GM21367 (cell line): ENCODE data around the gene CSF1R.

Experiments
- ATAC-seq: cut with Tn5 transposase; IDR thresholded peaks from one replicate; pipeline ENCODE4 v1.9.1; 2021; ENCODE audit not compliant: unreplicated experiment

CSF1R gene

GRCh38 chr5:150085950-150086715, at the start of gene CSF1R:
CSF1R (minus strand) TSS chr5:150086554; CDS start chr5:150086427, 127 bp downstream.
- no peak for ATAC-seq

DNA sequence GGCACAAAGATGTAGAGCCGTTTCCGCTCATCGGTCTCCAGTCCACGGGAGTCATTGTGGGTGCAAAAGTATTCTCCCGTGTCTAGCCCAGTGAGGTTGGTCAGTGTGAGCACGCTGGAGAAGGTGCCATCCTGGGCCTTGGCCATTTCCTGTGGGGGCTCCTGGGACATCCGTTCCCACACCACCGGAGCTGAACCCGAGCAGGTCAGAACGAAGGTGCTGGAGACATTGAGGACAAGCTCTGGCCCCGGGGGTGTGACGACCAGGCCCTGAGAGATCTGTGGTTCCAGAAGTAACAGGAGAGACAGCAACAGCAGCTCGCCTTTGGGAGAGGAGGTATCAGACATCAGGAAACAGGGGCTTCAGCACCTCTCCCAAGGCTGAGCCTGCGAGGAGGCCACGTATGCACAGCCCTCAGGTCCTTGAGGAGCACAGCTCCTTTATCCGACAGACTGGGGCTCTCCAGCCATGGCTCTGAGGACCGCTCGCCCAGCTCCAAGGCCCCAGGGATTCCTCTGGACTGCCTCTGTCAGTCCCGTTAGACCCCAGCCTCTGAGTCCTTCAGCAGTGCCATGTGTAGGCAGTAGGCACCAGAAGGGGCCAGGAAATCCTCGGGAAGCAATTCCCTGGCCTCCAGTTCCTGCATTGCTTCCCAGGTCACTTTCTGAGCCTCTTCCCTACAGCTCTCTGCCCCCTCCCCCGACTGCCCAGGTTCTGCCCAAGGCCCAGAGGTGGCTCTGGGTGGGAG, 49.4 kb upstream of the CSF1R start:
- ATAC-seq, result no peak

- ATAC-seq, result no peak
Observed at GRCh38 chr5:150134198-150134588, 47.8 kb upstream of the CSF1R start.

DNA sequence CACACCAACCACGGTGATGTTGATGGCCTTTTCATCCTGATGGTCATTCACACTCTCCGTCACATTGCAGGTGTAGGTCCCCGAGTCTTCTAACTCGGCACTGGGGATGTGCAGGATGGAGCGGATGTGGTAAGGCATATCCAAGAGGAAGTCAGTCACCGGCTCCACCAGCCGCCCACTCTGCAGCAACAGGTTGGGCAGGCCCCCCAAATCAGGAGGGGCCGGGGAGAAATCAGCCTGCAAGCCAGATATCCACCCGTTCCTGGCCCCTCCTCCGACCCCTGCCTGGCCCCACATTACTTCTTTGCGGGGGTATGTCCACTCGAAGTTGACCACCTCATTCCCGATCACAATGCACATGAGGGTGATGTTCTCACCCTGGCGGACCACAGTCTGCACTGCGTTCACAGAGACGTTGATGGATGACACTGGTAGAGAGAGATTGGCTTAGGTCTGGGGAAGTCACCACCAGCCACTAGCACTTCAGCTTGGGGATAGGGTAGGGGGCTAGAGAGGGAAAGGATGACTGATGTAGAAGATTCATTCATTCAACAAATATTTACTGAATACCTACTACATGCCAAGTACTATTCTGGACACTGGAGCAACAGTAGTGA, 47.3 kb upstream of the CSF1R start:
- no peak for ATAC-seq

GRCh38 chr5:150132740-150133139, 46.4 kb upstream of the CSF1R start:
- no peak for ATAC-seq

GRCh38 chr5:150131978-150132694, 45.8 kb upstream of the CSF1R start:
- no peak for ATAC-seq

- ATAC-seq, result no peak
Observed at GRCh38 chr5:150131461-150131860, 45.1 kb upstream of the CSF1R start.

DNA sequence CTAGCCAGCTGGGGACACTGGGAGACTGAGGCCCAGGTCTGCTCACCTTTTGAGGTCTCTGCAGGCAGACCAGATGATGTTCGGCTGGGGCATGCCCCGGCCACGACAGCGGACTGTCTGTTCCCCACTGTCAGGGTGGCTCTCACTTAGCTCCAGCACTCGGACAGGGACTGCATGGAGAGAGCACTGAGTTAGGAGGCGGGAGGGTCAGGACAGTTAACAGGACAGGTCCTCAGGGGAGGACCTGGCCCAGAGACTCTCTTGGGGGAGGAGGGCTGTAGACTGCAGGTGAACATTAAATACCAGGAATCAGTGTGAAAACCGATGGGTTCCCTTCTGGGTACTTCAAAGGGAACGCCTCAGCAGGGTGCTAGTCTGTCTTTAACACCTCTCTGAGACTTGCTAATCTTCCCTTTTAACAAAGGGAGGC, 44.2 kb upstream of the CSF1R start:
- ATAC-seq, result no peak

GRCh38 chr5:150129813-150130492, 43.6 kb upstream of the CSF1R start:
- ATAC-seq, result no peak

DNA sequence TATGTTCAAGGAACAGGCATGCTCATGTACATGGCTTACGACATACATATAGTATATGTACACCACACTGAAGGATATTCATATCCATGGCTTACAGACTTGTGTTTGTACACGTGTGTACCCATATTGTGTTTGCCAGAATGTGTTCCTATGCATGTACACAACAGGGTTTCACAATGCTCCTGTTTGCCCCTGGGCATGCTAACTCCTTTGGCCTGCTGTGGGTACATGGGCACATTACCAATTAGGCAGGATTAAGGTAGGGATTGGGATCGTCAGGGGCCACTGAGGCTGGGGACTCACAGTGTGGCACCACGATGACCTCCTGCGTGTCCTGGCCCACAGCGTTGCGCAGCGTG, 43.1 kb upstream of the CSF1R start:
- no peak for ATAC-seq

GRCh38 chr5:150126921-150127265, 40.5 kb upstream of the CSF1R start:
- ATAC-seq, result no peak

GRCh38 chr5:150126199-150126920, 40.0 kb upstream of the CSF1R start:
- no peak for ATAC-seq

- no peak for ATAC-seq
Observed at GRCh38 chr5:150125334-150125733, 39.0 kb upstream of the CSF1R start.

DNA sequence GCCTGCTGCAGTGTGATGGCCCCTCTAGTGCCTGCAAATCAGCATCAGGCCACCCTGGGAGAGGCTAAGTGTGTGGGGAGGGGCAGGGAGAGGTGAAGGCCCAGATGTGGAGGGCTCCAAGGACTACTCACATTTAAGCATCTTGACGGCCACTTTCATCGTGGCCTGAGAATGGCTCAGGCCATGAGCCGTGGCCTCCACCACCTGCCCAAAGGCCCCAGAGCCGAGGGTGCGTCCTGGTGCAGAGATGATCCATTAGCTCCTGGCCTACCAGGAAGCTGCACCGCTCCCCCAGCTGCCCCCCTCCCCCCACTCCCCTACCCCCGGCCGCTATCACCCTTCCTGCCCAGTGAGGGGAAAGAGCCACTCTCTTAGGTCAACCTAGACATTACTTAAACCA, 38.2 kb upstream of the CSF1R start:
- ATAC-seq, result no peak

DNA sequence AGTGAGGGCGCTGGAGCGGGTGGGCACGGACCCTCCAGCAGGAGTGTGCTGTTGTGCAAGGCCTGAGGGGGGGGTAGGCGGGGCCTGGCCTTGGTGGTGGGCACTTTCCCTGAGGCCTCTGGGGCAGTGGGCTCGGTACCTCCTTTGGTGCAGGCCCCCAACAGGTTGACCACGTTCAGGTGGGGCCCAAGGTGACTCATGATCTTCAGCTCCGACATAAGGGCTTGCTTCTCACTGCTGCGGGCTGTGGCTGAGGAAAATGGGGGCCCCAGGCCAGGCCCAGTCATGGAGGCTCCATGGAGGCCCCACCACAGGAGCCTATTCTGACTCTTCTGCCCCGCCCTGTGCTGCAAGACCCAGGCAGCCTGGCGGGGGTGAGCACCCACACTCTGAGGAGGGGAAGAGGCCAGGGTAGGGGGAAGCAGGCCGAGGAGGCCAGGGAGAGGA, 37.8 kb upstream of the CSF1R start:
- no peak for ATAC-seq

DNA sequence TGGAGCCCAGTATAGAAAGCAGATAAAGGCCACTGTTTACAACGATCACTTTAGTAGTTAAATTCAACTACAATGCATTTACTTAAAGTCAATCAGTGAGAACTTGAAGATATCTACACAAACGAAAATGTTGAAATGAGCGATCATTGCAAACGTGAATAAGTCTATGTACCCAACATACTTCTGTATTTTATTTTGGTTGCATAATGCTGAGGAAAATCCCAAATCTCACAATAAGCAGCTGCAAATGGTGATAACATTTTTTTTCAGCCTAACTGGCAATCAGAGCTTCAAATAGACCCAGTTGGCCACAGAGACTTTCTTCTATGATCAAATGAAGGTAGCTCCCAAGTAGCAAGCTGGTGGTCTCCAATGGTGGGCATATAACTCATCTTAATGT, 37.2 kb upstream of the CSF1R start:
- no peak for ATAC-seq

GRCh38 chr5:150122536-150123481, 36.5 kb upstream of the CSF1R start:
- no peak for ATAC-seq

GRCh38 chr5:150122158-150122510, 35.8 kb upstream of the CSF1R start:
- ATAC-seq, result peak; percentile 54

DNA sequence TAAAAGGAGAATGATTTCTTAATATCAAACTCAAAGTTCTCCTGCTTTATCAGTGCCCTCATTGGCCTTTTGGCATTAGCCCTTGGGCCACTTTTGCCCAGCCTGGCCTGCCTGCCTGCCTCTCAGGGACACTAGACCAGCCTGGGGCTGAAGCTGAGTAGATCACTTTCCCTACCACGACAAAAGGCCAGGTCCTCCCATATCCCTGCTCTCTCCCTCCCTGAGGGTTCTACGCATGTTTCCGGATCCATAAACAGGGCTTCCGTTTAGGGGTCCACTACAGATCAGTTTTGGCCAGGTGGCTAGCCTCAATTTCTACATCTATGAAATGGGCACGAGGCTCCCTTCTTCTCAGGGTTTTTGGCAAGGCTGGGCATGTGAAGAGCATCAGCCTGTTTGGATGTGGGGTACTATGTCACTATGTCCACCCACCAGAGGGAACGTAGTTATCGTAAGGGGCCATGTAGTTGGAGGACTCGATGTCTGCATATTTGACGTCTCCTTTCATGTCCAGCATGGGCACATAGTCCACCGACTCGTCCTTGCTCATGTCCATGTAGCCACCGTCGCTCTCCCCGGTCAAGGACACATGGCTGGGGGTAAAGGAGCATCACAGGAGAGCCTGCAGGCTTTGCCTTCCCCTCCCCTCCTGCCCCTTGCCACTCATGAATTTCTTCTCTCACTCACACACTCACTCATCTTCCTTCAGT, 35.2 kb upstream of the CSF1R start:
- no peak for ATAC-seq
